ENCODE data around the gene TACO1.

The TACO1 gene

GRCh38 chr17:63640038-63640437 lies 39.3 kb downstream of the TACO1 start:
- ATAC-seq (ENCODE audit: low read depth) (no peak), DNase-seq (ENCODE audit: low spot score) (no peak)
- no peak for TF ChIP-seq CTCF (IDR thresholded peaks at IDR 0.05; ENCODE audit: poor library complexity, severe bottlenecking)
- no peak overlapping the region for H3K27ac ChIP-seq (ENCODE audit: poor library complexity, severe bottlenecking)
- H3K4me3 ChIP-seq (ENCODE audit: severe bottlenecking), result no peak overlapping the region
- H3K27me3 ChIP-seq (ENCODE audit: insufficient read depth, poor library complexity, severe bottlenecking), result no peaks in the 10 kb centered on the region
- no peaks in the 10 kb centered on the region for H3K9me3 ChIP-seq (ENCODE audit: severe bottlenecking)
- H3K4me1 ChIP-seq (ENCODE audit: insufficient read depth, poor library complexity, severe bottlenecking), result no peaks in the 10 kb centered on the region
- H3K36me3 ChIP-seq (ENCODE audit: low read depth), result peaks cover 10% of the 10 kb centered on the region

- Histone ChIP-seq H3K9me3 (ENCODE audit: severe bottlenecking) (no peaks in the 10 kb centered on the region), H3K4me3 (ENCODE audit: severe bottlenecking) (no peak overlapping the region), H3K27ac (ENCODE audit: poor library complexity, severe bottlenecking) (no peak overlapping the region), H3K27me3 (ENCODE audit: insufficient read depth, poor library complexity, severe bottlenecking) (no peaks in the 10 kb centered on the region), H3K36me3 (ENCODE audit: low read depth) (peaks cover 11% of the 10 kb centered on the region; the same call in 1 of the 2 replicates), H3K4me1 (ENCODE audit: insufficient read depth, poor library complexity, severe bottlenecking) (no peaks in the 10 kb centered on the region)
- DNase-seq (ENCODE audit: low spot score) (no peak), ATAC-seq (ENCODE audit: low read depth) (no peak)
- TF ChIP-seq CTCF (IDR thresholded peaks at IDR 0.05; ENCODE audit: poor library complexity, severe bottlenecking), result no peak
These were observed 41.2 kb downstream of the TACO1 start for GRCh38 chr17:63641692-63642448.

GRCh38 chr17:63644846-63645245 lies 44.2 kb downstream of the TACO1 start:
- H3K27ac ChIP-seq (ENCODE audit: poor library complexity, severe bottlenecking), result no peak overlapping the region

GRCh38 chr17:63645775-63646487 lies 45.2 kb downstream of the TACO1 start:
- DNase-seq (ENCODE audit: low spot score), result no peak
- Histone ChIP-seq H3K27ac (ENCODE audit: poor library complexity, severe bottlenecking) (no peak overlapping the region), H3K36me3 (ENCODE audit: low read depth) (peaks cover 13% of the 10 kb centered on the region), H3K27me3 (ENCODE audit: insufficient read depth, poor library complexity, severe bottlenecking) (no peaks in the 10 kb centered on the region), H3K9me3 (ENCODE audit: severe bottlenecking) (no peaks in the 10 kb centered on the region), H3K4me1 (ENCODE audit: insufficient read depth, poor library complexity, severe bottlenecking) (no peaks in the 10 kb centered on the region), H3K4me3 (ENCODE audit: severe bottlenecking) (no peak overlapping the region)
- no peak for TF ChIP-seq CTCF (IDR thresholded peaks at IDR 0.05; ENCODE audit: poor library complexity, severe bottlenecking)
- ATAC-seq (ENCODE audit: low read depth), result peak; percentile 50; the same call in 1 of the 3 replicates

More at GRCh38 chr17:63644846-63645245, 44.2 kb downstream of the TACO1 start:
- Histone ChIP-seq H3K27me3 (ENCODE audit: insufficient read depth, poor library complexity, severe bottlenecking) (no peaks in the 10 kb centered on the region), H3K4me3 (ENCODE audit: severe bottlenecking) (no peak overlapping the region), H3K9me3 (ENCODE audit: severe bottlenecking) (no peaks in the 10 kb centered on the region), H3K36me3 (ENCODE audit: low read depth) (peaks cover 13% of the 10 kb centered on the region; the same call in 1 of the 2 replicates), H3K4me1 (ENCODE audit: insufficient read depth, poor library complexity, severe bottlenecking) (no peaks in the 10 kb centered on the region)
- no peak for DNase-seq (ENCODE audit: low spot score)
- no peak for TF ChIP-seq CTCF (IDR thresholded peaks at IDR 0.05; ENCODE audit: poor library complexity, severe bottlenecking)
- no peak for ATAC-seq (ENCODE audit: low read depth)

GRCh38 chr17:63646488-63646806 lies 45.8 kb downstream of the TACO1 start:
- DNase-seq (ENCODE audit: low spot score), result no peak
- no peak overlapping the region for H3K4me3 ChIP-seq (ENCODE audit: severe bottlenecking)
- H3K4me1 ChIP-seq (ENCODE audit: insufficient read depth, poor library complexity, severe bottlenecking), result no peaks in the 10 kb centered on the region
- H3K27ac ChIP-seq (ENCODE audit: poor library complexity, severe bottlenecking), result no peak overlapping the region
- no peaks in the 10 kb centered on the region for H3K9me3 ChIP-seq (ENCODE audit: severe bottlenecking)
- ATAC-seq (ENCODE audit: low read depth), result no peak
- no peaks in the 10 kb centered on the region for H3K27me3 ChIP-seq (ENCODE audit: insufficient read depth, poor library complexity, severe bottlenecking)
- peaks cover 16% of the 10 kb centered on the region for H3K36me3 ChIP-seq (ENCODE audit: low read depth)
- TF ChIP-seq CTCF (IDR thresholded peaks at IDR 0.05; ENCODE audit: poor library complexity, severe bottlenecking), result no peak

All from RWPE2 (cell line).